MM.1S (cell line): ENCODE results near the gene SUPT20HL1.
"Not testable (repeated sequence)": the region's sequence is repeated elsewhere in the genome, so short reads cannot be mapped to it uniquely, and the experiment has no call there.

Source experiments
- DNase-seq: peaks from one replicate; pipeline ENCODE4 v3.0.0-alpha.2; 2015
- H2AFZ ChIP-seq: fragments of 300-600 bp; sonication (generic); 2 replicates; pipeline ENCODE4 v1.6.0; 2016; ENCODE audit warnings: antibody characterized with exemption, low read length
- H3F3A ChIP-seq: fragments of 300-600 bp; sonication (generic); 2 replicates; pipeline ENCODE4 v1.6.1; 2016; ENCODE audit warnings: mild to moderate bottlenecking, antibody characterized with exemption, low read length, moderate library complexity, mixed read lengths; ENCODE audit not compliant: insufficient read depth
- H3K27ac ChIP-seq: fragments of 300-600 bp; sonication (generic); 2 replicates; pipeline ENCODE4 v1.5.1; 2016; ENCODE audit warnings: mild to moderate bottlenecking, low read length
- H3K27me3 ChIP-seq: fragments of 300-600 bp; sonication (generic); replicated peaks from 2 replicates; pipeline ENCODE4 v1.6.0; 2016; ENCODE audit warnings: low read length; ENCODE audit not compliant: insufficient read depth
- H3K36me3 ChIP-seq: fragments of 300-600 bp; sonication (generic); replicated peaks from 2 replicates; pipeline ENCODE4 v1.6.1; 2016; ENCODE audit warnings: mild to moderate bottlenecking, low read length, mixed read lengths; ENCODE audit not compliant: insufficient read depth
- H3K4me1 ChIP-seq: fragments of 300-600 bp; sonication (generic); 2 replicates; pipeline ENCODE4 v1.6.1; 2016; ENCODE audit warnings: low read length, mixed read lengths
- H3K4me2 ChIP-seq: fragments of 300-600 bp; sonication (generic); 2 replicates; pipeline ENCODE4 v1.6.0; 2016; ENCODE audit warnings: low read depth, low read length
- H3K4me3 ChIP-seq: fragments of 300-600 bp; sonication (generic); 2 replicates; pipeline ENCODE4 v1.5.1; 2016; ENCODE audit warnings: low read length, mixed read lengths
- H3K79me2 ChIP-seq: fragments of 300-600 bp; sonication (generic); 2 replicates; pipeline ENCODE4 v1.6.1; 2016; ENCODE audit warnings: mixed run types, low read length, mixed read lengths
- H3K9ac ChIP-seq: fragments of 300-600 bp; sonication (generic); 2 replicates; pipeline ENCODE4 v1.6.1; 2016; ENCODE audit warnings: low read length, mixed read lengths
- H3K9me2 ChIP-seq: fragments of 300-600 bp; sonication (generic); replicated peaks from 2 replicates; pipeline ENCODE4 v1.6.1; 2016; ENCODE audit warnings: mild to moderate bottlenecking, low read length, mixed read lengths; ENCODE audit not compliant: insufficient read depth
- H3K9me3 ChIP-seq: fragments of 300-600 bp; sonication (generic); replicated peaks from 2 replicates; pipeline ENCODE4 v1.6.1; 2016; ENCODE audit warnings: mild to moderate bottlenecking, low read length, mixed read lengths; ENCODE audit not compliant: insufficient read depth
- H4K20me1 ChIP-seq: fragments of 300-600 bp; sonication (generic); 2 replicates; pipeline ENCODE4 v1.6.1; 2016; ENCODE audit warnings: mild to moderate bottlenecking, low read length, moderate library complexity, mixed read lengths; ENCODE audit not compliant: insufficient read depth
- CTCF ChIP-seq: fragments of 300-600 bp; sonication (generic); IDR thresholded peaks from 2 replicates; pipeline ENCODE4 v1.5.1; 2016; ENCODE audit warnings: antibody characterized with exemption, low read length, mixed read lengths
- EZH2 ChIP-seq: fragments of 300-600 bp; sonication (generic); optimal IDR thresholded peaks from 2 replicates; pipeline ENCODE3; 2017; ENCODE audit warnings: low read depth, mild to moderate bottlenecking, antibody characterized with exemption, low read length, mixed read lengths
- EZH2phosphoT487 ChIP-seq: fragments of 300-600 bp; sonication (generic); IDR thresholded peaks from 2 replicates; pipeline ENCODE4 v1.6.1; 2018; ENCODE audit warnings: antibody characterized with exemption, low read length

SUPT20HL1 gene

DNA sequence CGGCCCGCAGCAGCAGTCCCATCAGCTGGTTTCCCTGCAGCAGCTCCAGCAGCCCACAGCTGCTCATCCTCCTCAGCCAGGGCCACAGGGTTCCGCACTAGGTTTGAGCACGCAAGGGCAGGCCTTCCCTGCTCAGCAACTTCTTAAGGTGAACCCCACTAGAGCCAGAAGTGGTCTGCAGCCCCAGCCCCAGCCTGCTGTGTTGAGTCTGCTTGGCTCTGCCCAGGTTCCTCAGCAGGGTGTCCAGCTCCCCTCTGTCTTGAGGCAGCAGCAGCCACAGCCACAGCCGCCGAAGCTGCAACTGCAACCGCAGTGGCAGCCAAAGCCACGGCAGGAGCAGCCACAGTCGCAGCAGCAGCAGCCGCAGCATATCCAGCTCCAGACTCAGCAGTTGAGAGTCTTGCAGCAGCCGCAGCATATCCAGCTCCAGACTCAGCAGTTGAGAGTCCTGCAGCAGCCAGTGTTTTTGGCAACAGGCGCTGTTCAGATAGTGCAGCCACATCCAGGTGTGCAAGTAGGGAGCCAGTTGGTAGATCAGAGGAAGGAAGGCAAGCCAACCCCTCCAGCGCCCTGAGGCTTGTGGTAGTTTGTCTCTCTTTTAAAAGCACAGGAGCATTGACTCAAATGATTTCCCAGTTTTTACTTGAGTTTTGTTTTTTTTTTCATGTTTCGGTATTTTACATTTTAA is 4.6 kb downstream of the SUPT20HL1 start:
- no peaks in the 10 kb centered on the region for H3K36me3 ChIP-seq
- no peak overlapping the region for H3K9ac ChIP-seq
- no peaks in the 10 kb centered on the region for H3K27me3 ChIP-seq
- no peak overlapping the region for H3K4me2 ChIP-seq
- DNase-seq = no peak
- H3K4me1 ChIP-seq = no peaks in the 10 kb centered on the region
- H3F3A ChIP-seq = no peaks in the 10 kb centered on the region
- H3K9me3 ChIP-seq = no peaks in the 10 kb centered on the region
- H4K20me1 ChIP-seq = no peaks in the 10 kb centered on the region
- no peaks in the 10 kb centered on the region for H3K79me2 ChIP-seq
- H3K27ac ChIP-seq = no peak overlapping the region
- H3K4me3 ChIP-seq = no peak overlapping the region
- TF ChIP-seq CTCF (no peak), EZH2phosphoT487 (no peak), EZH2 (no peak)
- H2AFZ ChIP-seq = no peak overlapping the region
- H3K9me2 ChIP-seq = no peaks in the 10 kb centered on the region

GRCh38 chrX:24366762-24367400 is 6.4 kb downstream of the SUPT20HL1 start:
- H3K36me3 ChIP-seq, H3K4me2 ChIP-seq, H2AFZ ChIP-seq, H3K9me2 ChIP-seq, H3K4me1 ChIP-seq, H3K4me3 ChIP-seq, H3K27ac ChIP-seq, H3K79me2 ChIP-seq, H4K20me1 ChIP-seq, H3K27me3 ChIP-seq, H3K9ac ChIP-seq, H3F3A ChIP-seq, H3K9me3 ChIP-seq, DNase-seq: not testable (repeated sequence)

GRCh38 chrX:24369816-24370215 is 9.4 kb downstream of the SUPT20HL1 start:
- H3K9me2 ChIP-seq = no peaks in the 10 kb centered on the region
- H3K36me3 ChIP-seq = no peaks in the 10 kb centered on the region
- H4K20me1 ChIP-seq = no peaks in the 10 kb centered on the region
- H3K27me3 ChIP-seq = no peaks in the 10 kb centered on the region
- no peak overlapping the region for H3K27ac ChIP-seq
- DNase-seq = no peak
- no peaks in the 10 kb centered on the region for H3K9me3 ChIP-seq
- H3K4me1 ChIP-seq = no peaks in the 10 kb centered on the region
- H3F3A ChIP-seq = no peaks in the 10 kb centered on the region
- H3K4me2 ChIP-seq = no peak overlapping the region
- no peak overlapping the region for H2AFZ ChIP-seq
- TF ChIP-seq CTCF (no peak), EZH2 (no peak), EZH2phosphoT487 (no peak)
- no peak overlapping the region for H3K4me3 ChIP-seq
- H3K9ac ChIP-seq = no peak overlapping the region
- no peaks in the 10 kb centered on the region for H3K79me2 ChIP-seq

- H3K4me2 ChIP-seq = no peak overlapping the region
- peak overlapping the region; percentile 51; the same call in 1 of the 2 replicates for H2AFZ ChIP-seq
- H4K20me1 ChIP-seq = no peaks in the 10 kb centered on the region
- no peaks in the 10 kb centered on the region for H3K4me1 ChIP-seq
- no peaks in the 10 kb centered on the region for H3K36me3 ChIP-seq
- H3K9ac ChIP-seq = no peak overlapping the region
- no peak overlapping the region for H3K27ac ChIP-seq
- H3F3A ChIP-seq = no peaks in the 10 kb centered on the region
- no peaks in the 10 kb centered on the region for H3K9me2 ChIP-seq
- DNase-seq = peak; percentile 52
- H3K4me3 ChIP-seq = no peak overlapping the region
- no peaks in the 10 kb centered on the region for H3K27me3 ChIP-seq
- no peaks in the 10 kb centered on the region for H3K79me2 ChIP-seq
- TF ChIP-seq EZH2 (no peak), CTCF (peak; percentile 64), EZH2phosphoT487 (no peak)
- no peaks in the 10 kb centered on the region for H3K9me3 ChIP-seq
Observed at GRCh38 chrX:24371391-24371972, 11.0 kb downstream of the SUPT20HL1 start.
